Glutamatergic neuron (in vitro differentiated cells): ENCODE results near the gene FAF2. TPM values are rescaled to one million over a fixed set of nuclear protein-coding genes. Genes with fewer than 3 reads are reported as not detected.
"Not testable (repeated sequence)": the region's sequence is repeated elsewhere in the genome, so short reads cannot be mapped to it uniquely, and the experiment has no call there.

Experiments
- DNase-seq: peaks from one replicate; pipeline ENCODE4 v3.0.0; 2022
- H3K27ac Mint-ChIP-seq: one replicate; pipeline ENCODE4 v1.8.0; 2020; ENCODE audit warnings: mild to moderate bottlenecking, mixed read lengths, inconsistent platforms; ENCODE audit not compliant: unreplicated experiment
- H3K27me3 Mint-ChIP-seq: one replicate; pipeline ENCODE4 v1.8.0; 2020; ENCODE audit warnings: mild to moderate bottlenecking, moderate library complexity, mixed read lengths, inconsistent platforms; ENCODE audit not compliant: unreplicated experiment
- H3K36me3 Mint-ChIP-seq: one replicate; pipeline ENCODE4 v1.8.0; 2020; ENCODE audit warnings: mild to moderate bottlenecking, mixed read lengths, inconsistent platforms; ENCODE audit not compliant: unreplicated experiment
- H3K4me1 Mint-ChIP-seq: one replicate; pipeline ENCODE4 v1.8.0; 2020; ENCODE audit warnings: mild to moderate bottlenecking, low read depth, mixed read lengths, inconsistent platforms; ENCODE audit not compliant: unreplicated experiment
- H3K4me3 Mint-ChIP-seq: one replicate; pipeline ENCODE4 v1.8.0; 2020; ENCODE audit warnings: mild to moderate bottlenecking, mixed read lengths, inconsistent platforms; ENCODE audit not compliant: unreplicated experiment
- H3K9me3 Mint-ChIP-seq: one replicate; pipeline ENCODE4 v1.8.0; 2020; ENCODE audit warnings: mild to moderate bottlenecking, moderate library complexity, mixed read lengths, inconsistent platforms; ENCODE audit not compliant: unreplicated experiment
- total RNA-seq: library from RNA; stranded (reverse); fragmentation: NEBNext Ultra II Directional; extraction: Animal tissue kit (Norgen Biotek cat#: 25700); gene quantifications from one replicate; pipeline ENCODE4 v1.2.1, GENCODE V29; 2021; ENCODE audit not compliant: unreplicated experiment
- TF ChIP-seq, protein P1 (sequence below): fragments of 200-600 bp; sonication (generic); IDR thresholded peaks from one replicate; pipeline ENCODE4 v1.5.0; 2021; ENCODE audit not compliant: partially characterized antibody, unreplicated experiment

Gene FAF2
- total RNA-seq, 1 donor from 2014 or later, result 52.9 TPM

GRCh38 chr5:176545737-176546509 is 97.7 kb downstream of the FAF2 start:
- Mint-ChIP-seq H3K27me3 (peaks cover 12% of the 10 kb centered on the region), H3K36me3 (no peaks in the 10 kb centered on the region), H3K4me3 (no peak overlapping the region), H3K27ac (no peak overlapping the region), H3K4me1 (peaks cover 15% of the 10 kb centered on the region), H3K9me3 (peaks cover 9% of the 10 kb centered on the region)
- TF ChIP-seq, protein P1, sequence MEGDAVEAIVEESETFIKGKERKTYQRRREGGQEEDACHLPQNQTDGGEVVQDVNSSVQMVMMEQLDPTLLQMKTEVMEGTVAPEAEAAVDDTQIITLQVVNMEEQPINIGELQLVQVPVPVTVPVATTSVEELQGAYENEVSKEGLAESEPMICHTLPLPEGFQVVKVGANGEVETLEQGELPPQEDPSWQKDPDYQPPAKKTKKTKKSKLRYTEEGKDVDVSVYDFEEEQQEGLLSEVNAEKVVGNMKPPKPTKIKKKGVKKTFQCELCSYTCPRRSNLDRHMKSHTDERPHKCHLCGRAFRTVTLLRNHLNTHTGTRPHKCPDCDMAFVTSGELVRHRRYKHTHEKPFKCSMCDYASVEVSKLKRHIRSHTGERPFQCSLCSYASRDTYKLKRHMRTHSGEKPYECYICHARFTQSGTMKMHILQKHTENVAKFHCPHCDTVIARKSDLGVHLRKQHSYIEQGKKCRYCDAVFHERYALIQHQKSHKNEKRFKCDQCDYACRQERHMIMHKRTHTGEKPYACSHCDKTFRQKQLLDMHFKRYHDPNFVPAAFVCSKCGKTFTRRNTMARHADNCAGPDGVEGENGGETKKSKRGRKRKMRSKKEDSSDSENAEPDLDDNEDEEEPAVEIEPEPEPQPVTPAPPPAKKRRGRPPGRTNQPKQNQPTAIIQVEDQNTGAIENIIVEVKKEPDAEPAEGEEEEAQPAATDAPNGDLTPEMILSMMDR, result no peak
- no peak for DNase-seq

DNA sequence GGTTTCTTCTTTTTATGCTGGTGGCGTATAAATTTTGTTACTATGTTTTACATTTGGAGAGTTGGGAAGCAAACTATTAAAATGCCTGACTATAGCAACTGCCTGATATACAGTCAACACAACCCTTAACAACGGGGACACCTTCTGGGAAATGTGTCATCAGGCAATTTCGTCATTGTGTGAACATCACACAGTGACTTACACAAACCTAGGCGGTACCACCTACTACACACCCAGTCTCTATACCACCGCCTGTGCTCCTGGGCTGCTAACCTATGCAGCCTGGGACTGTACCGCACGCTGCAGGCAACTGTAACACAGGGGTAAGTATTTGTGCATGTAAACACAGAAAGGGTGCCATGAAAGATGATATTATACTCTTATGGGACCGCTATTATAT is 99.6 kb downstream of the FAF2 start:
- H3K27ac Mint-ChIP-seq, result no peak overlapping the region
- peaks cover 12% of the 10 kb centered on the region for H3K4me1 Mint-ChIP-seq
- peaks cover 2% of the 10 kb centered on the region for H3K9me3 Mint-ChIP-seq
- no peaks in the 10 kb centered on the region for H3K36me3 Mint-ChIP-seq
- H3K27me3 Mint-ChIP-seq, result peaks cover 8% of the 10 kb centered on the region
- no peak for DNase-seq
- TF ChIP-seq, protein P1, result no peak
- H3K4me3 Mint-ChIP-seq, result no peak overlapping the region

- TF ChIP-seq, protein P1, result no peak
- H3K4me1 Mint-ChIP-seq, result peaks cover 24% of the 10 kb centered on the region
- peaks cover 9% of the 10 kb centered on the region for H3K27me3 Mint-ChIP-seq
- no peak within 1 kb of the TSS for H3K27ac Mint-ChIP-seq
- H3K36me3 Mint-ChIP-seq, result no peaks in the 10 kb centered on the region
- no peak for DNase-seq
- no peak within 1 kb of the TSS for H3K4me3 Mint-ChIP-seq
- H3K9me3 Mint-ChIP-seq, result peaks cover 2% of the 10 kb centered on the region
These were observed 100.8 kb downstream of the FAF2 start, which contains the start of gene CDHR2 for GRCh38 chr5:176548967-176549444. Gene CDHR2 (plus strand): TSS chr5:176549342. CDS start chr5:176565353, 16,011 bp downstream.

DNA sequence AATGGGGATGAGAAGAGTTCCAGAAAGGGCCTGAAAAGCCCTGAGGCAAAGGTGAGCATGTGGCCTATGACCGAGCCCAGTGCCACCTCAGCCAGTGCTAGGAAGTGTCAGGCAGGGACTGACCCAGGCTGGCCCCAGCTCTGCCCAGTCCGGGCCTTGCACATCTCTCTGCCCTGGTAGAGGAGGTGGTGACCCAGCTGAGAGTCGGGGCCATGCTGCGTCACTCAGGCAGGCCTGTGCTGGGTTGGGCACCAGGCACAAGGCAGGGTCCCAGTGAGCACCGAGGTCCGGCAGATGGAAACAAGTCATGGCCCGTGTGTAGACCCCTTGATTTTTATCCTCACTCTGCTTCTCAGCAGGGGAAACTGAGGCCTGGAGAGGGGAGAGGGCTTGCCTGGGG is 101.7 kb downstream of the FAF2 start:
- no peak for DNase-seq
- Mint-ChIP-seq H3K4me1 (peaks cover 25% of the 10 kb centered on the region), H3K4me3 (no peak overlapping the region), H3K9me3 (no peaks in the 10 kb centered on the region), H3K27ac (no peak overlapping the region), H3K36me3 (no peaks in the 10 kb centered on the region), H3K27me3 (peaks cover 7% of the 10 kb centered on the region)
- TF ChIP-seq, protein P1, result no peak

DNA sequence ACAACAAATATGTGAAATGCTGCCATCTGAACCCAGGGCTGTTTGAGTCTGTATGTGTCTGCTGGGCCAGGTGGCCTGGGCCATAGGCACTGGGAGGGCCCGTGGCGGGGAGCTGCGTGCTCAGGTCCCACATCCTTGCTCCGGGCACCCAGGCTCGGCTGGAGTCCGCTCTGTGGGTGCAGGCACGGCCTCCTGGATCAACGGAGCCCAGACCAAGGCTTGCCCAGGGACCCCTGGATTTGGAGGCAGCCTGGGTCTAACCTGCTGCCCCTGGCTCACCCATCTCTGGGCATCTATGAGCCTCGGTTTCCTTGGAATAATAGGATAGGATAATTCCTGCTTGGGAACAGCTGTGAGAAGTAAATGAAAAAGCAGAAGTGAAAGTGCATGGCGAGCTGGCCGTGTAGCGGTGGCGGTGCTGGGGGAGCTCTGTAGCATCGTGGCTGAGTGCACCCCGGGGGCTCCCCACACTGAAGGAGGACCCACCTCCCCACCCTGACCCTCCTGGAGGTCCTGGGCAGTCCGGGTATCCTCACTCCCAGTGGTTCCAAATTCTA is 102.2 kb downstream of the FAF2 start:
- DNase-seq, result no peak
- Mint-ChIP-seq H3K9me3 (no peaks in the 10 kb centered on the region), H3K27ac (no peak overlapping the region), H3K4me3 (no peak overlapping the region), H3K36me3 (no peaks in the 10 kb centered on the region), H3K4me1 (peaks cover 23% of the 10 kb centered on the region), H3K27me3 (peaks cover 10% of the 10 kb centered on the region)
- TF ChIP-seq, protein P1, result no peak

- not testable (repeated sequence) for H3K4me3 Mint-ChIP-seq, H3K36me3 Mint-ChIP-seq, H3K27ac Mint-ChIP-seq, DNase-seq, H3K9me3 Mint-ChIP-seq
- Mint-ChIP-seq H3K4me1 (peaks cover 22% of the 10 kb centered on the region), H3K27me3 (peaks cover 11% of the 10 kb centered on the region)
These were observed 102.8 kb downstream of the FAF2 start for GRCh38 chr5:176550937-176551336.
